T-helper 2 cell (primary cell): ENCODE results near the gene TIMM29.

Source experiments
- DNase-seq, 5 experiments: peaks; one replicate each; pipeline versions ENCODE4 v3.0.0 to v3.0.0-alpha.2; 2012 to 2022
- total RNA-seq, 2 donors: gene quantifications; one replicate each; lab custom pipeline; 2026; lab: John Stamatoyannopoulos, UW

The TIMM29 gene
- 21.8 to 22.1 reads per million in 2 donors for total RNA-seq

DNA sequence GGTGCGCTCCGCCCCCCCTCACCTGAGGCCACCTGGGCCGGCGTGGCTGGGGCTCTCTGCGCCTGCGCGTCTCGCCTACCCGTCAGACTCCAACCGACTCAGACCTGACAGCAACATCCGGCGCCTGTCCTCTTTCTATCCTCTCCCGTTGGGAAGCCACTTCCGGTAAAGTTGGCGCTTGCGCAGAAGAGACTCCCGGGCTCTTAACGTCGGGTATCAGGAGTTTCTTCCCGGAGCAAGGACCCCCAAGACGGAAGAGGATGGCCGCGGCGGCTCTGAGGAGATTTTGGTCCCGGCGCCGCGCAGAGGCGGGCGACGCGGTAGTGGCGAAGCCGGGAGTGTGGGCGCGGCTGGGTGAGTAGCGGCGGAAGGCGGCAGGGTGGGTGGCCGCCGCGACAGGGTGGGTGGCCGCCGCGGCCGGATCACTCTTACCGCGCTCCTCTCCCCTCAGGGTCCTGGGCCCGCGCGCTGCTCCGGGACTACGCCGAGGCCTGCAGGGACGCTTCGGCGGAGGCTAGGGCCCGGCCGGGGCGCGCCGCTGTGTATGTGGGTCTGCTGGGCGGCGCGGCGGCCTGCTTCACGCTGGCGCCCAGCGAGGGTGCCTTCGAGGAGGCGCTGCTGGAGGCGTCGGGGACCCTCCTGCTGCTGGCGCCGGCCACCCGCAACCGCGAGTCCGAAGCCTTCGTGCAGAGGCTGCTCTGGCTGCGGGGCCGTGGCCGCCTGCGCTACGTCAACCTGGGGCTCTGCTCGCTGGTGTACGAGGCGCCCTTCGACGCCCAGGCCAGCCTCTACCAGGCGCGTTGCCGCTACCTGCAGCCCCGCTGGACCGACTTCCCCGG lies at the start of gene TIMM29, which contains the start of gene YIPF2:
TIMM29 (plus strand) TSS at position 249 of the 839 bp plus-strand sequence; CDS start at position 261, 12 bp downstream.
YIPF2 (minus strand) TSS at position 77 of the 839 bp plus-strand sequence. CDS start 229 bp downstream, outside the sequence.
- peak; percentile 73 to 96 (median 90) for DNase-seq

DNA sequence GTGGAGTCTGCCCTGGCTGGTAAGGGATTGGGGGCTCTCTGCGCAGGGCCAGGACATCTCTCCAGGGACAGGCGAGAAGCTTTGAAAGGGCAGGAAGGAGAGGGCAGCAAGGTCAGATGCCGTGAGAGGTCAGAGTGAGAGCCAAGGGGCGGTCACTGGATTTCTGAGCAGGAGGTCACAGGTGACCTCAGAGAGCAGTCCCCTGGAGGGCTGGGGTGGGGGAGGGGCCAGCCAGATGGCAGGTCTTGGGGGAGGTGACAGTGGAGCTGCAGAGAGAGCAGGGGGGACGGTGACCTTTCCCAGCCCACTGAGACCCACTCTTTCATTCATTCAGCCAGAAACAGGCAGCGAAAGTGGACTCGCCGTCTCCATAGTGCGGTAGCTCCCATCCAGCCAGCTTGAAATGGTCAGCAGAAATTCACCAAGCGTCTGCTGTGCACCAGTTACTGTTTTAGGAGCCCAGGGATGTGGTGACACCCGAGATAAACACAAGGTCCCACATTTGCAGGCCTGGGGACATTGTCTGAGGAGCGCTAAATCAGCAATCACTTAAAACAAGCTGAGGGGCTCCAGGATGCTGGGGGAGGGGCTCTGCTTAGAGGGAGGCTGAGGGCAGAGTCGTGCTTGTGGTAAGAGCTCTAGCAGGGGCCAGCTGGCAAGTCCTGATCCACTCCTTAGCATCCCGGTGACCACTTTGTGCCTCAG lies 47.1 kb upstream of the TIMM29 start:
- DNase-seq: no peak

DNA sequence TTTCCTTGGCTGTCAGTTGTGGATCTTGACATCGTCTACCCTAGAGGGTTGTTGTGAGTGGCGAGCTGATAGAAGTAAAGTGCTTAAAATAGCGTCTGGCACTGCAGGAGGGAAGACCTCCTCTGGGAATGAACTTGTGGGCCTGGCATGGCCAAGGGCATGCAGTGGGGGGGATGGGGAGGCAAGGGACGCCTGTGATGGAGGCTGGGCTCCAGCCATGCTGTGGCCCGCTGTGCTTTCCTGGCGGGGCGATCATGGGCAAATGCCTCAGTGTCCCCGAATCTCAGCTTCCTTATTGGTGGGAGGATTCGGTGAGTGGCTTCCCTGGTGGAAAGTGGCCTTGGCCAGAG lies 46.5 kb upstream of the TIMM29 start:
- no peak for DNase-seq

DNA sequence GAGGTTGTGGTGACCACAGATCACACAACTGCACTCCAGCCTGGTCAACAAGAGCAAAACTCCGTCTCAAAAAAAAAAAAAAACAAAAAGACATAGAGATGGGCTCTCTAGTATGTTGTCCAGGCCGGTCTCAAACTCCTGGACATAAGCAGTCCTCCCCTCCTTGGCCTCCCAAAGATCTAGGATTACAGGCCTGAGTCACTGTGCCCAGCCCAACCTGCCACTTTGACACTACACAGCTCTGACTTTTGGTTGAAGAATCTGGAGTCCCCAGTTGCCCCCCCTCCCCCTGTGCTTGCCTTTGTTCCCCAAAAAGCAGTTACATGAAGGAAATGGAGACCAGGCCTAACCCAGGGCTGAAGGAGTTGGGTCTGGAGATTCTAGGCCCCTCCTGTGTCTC lies 44.3 kb upstream of the TIMM29 start:
- no peak for DNase-seq

DNA sequence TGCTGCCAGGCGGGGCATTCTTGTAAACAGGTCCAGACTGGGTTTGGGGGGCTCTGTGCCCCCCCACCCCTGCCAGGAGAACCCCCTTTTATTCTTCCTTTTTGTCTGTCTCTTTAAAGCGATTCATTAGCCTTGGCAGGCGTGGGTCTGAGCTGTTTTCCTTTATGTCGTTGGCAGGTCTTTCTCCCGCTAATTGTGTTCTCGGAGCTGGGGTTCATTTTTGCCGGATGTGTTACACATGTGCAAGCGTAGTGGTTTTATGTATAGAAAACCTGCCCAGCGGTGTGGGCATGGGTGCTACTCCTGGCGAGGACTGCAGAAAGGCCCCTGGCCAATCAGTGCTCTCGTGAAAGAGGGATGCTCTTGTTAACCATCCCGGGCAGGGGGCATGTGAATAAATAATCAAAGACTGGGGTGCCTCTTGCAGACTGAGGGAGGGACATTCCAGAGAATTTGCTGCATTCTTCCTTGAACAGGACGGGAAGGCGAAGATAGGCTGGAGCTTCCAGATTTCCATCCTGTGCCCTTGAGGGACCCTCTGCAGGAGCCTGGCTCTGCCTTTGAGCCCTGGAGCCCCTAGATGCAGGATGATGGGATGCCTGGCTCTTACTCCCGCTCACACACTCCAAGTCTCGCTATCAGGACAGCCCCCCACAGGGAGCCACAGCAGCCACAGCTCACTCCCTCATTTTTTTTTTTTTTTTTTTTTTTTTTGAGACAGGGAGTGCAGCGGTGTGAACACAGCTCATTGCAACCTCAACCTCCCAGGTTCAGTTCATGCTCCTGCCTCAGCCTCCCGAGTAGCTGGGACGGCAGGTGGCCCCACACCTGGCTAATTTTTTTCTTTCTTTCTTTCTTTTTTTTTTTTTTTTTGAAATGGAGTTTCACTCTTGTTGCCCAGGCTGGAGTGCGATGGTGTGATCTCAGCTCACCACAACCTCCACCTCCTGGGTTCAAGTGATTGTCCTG lies 43.1 kb upstream of the TIMM29 start:
- no peak for DNase-seq

DNA sequence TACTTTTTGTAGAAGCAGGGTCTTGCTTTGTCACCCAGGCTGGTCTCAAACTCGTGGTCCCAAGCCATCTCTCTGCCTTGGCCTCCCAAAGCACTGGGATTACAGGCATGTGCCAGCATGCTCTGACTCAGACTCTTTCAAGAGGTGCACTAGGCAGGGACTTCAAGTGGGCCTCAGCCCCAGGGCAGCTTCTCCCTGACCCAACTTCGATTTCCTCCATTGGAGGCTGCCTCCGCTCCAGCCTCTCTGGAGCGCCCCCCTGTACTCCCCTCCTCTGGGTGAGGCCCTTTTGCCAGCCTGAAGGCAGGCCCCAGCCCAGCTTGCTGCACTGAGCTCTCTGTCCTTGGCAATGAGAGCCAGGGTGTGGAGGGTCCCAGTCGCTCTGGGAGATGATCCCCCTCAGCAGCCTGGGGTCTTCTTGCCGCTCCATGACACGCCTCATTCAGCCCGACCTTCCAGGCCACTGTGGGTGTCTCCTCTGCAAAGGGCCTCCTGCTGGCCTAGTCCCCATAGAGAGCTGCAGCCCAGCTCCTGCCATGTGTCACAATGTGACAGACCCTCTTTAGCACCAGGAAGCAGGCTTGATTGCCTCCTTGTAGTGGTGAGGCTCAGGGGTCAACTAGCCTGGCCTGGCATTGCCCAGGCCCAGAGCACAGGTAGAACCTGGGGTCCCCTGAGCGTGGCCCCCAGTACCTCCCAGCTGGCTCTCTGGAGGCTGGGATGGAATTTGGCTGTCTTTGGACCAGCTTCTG lies 40.8 kb upstream of the TIMM29 start:
- no peak for DNase-seq

DNA sequence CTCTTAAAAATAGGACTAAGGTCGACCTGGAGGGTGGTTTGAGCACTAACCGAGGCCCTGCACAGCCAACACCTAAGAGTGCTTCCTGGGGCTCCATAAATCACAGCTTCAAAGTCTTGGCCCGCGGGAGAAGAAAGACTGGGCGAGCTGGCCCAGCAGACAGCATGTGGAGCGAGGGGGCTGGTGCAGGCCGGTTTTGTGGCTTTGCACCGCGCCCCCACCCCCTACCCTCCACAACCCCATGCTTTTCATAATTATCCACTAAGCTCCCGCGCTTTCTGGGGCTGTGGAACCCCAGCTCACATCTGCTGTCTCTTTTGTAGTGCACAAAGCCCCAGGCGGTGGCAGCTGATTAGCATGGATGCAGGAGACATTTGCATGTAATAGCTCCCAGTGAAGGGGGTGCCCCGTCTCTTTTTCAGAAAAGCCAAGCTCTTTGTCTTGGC lies 40.2 kb upstream of the TIMM29 start:
- DNase-seq: no peak

DNA sequence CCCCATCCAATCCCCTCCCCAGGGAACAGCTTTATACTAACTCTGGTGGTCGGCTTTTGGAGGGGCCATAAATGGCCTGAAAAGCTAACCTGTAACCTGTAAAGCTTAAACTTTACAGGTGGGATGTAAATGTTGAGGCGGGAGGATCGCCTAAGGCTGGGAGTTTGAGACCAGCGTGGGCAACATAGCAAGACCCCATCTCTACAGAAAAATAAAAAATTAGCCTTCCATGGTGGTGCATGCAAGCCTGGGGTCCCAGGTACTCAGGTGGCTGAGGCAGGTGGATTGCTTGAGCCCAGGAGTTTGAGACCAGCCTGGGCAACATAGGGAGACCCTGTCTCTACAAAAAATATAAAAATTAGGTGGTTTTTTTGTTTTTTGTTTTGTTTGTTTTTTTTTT lies 38.7 kb upstream of the TIMM29 start:
- DNase-seq: no peak

DNA sequence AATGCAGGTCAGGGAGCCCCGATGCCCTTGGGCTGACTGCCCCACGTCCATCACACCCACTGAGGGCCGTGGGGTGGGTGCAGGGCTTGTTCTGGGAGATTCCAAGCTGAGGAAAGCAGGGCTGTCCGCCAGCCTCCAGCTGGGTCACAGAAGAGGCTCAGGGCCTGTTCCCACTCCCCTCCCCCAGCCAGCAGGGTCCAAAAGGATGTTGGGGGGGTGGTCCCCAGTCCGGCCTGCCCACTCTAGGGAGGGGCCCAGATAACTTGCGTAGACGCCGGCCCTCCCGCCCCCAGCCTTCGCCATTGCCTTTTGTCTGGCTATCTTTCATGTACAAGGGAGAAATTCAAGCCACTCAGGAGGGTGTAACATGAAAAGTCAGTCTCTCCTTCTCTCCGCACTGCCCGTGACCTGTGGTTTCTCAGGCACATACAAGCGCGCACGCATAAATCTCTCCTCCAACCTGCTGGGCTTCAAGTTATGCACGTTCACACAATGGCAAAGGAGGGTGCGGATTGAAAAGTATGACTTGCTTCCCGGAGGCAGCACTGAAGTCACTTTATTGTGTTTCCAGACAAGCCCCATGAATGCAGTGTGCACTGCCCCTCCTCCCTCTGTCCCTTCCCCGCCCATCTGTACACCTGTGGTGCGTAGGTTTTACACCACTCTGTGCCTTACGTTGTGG lies 37.1 kb upstream of the TIMM29 start:
- DNase-seq: no peak

DNA sequence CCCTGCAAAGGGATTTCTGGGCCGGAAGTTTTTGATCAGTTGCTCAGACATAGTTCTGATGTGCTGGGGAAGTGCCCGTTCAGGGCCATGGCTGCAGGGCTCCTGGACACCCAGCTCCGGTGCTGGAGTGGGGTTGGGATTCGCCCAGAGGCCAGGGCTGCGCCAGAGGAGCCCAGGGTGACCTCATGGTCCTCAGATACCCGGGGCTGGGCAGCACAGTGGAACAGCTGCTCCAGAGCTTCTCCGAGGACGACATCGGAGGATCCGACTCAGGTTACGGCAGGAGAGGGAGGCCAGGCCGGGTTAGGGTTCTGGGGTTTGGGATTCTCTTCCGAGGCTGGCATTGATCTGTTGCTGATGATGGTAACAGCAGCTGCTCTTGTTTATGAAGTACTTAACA lies 36.4 kb upstream of the TIMM29 start:
- no peak for DNase-seq

DNA sequence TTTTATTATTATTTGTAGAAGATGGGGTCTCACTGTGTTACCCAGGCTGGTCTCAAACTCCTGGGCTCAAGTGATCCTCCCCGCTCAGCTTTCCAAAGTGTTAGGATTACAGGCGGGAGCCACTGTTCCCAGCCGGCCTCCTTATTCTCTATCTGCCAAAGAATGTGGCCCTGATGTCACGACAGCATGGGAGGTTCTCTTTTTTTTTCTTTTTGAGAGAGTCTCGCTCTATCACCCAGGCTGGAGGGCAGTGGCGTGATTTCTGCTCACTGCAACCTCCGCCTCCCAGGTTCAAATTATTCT lies 33.7 kb upstream of the TIMM29 start:
- DNase-seq: no peak

DNA sequence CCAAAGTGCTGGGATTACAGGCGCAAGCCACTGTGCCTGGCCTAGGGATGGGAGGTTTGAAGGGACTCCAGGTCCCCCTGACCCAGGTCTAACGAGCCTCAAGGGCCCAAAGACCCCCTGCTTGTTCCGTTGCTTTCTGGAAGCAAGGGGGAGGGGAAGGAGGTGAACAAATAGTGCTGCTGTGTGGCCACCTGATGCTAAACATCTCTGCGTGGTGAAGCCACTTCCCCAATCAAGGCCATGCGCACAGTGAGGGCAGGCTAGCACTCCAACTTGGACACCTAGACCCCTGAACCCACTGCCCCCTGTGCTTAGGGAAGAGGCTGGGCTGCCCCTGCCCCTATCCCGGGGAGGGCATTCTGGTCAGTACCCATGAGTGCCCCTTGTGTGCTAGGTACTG lies 33.2 kb upstream of the TIMM29 start:
- DNase-seq: no peak

DNA sequence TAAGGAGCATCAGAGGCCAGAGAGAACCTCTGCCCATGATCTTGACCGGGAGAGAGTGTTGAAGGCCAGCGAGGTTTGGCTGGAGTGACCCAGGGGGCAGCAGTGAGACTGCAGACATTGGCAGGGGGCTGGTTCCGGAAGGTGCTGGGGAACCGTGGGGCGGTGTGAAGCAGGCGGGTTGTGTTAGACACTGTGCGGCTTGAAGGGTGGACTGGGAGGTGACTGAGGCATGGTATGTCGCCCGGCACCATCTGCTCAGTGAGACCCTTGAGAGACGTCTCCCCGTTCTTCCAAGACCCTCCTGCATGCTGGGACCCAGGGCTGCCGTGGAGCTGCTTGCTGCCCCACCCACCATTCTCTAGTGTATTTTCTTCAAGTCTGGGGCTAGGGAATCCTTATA lies 32.7 kb upstream of the TIMM29 start:
- no peak for DNase-seq

DNA sequence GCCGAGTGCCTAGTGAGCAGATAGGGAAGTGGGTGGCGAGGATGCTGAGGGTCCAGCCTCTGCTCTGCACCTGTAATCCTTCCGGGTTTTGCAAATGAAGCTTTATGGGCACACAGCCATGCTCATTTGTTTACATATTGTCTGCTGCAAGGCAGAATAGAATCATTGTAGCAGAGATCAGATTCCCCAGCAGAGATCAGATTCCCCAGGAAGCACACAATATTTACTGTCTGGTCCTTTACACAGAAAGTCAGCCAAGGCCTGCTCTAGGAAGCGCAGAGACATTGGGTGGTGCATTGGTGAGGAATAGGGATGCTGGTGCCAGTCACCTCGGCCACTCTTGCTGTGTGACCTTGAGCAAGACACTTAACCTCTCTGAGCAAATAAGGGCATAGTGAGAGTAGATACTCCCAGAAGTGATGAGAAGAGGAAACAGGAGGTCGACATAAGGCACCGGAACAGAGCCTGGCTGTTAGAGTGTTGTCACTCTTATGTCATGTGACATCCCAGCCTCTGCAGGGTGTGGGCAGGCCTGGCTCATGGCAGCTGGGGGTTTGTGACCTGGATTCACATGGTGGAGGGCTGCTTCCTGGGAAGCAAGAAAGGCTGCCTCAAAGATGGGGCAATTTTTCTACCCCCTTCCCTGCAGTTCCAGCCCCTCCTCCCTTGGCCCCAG lies 31.6 kb upstream of the TIMM29 start:
- DNase-seq: peak in 1 of 5 experiments; percentile 48

DNA sequence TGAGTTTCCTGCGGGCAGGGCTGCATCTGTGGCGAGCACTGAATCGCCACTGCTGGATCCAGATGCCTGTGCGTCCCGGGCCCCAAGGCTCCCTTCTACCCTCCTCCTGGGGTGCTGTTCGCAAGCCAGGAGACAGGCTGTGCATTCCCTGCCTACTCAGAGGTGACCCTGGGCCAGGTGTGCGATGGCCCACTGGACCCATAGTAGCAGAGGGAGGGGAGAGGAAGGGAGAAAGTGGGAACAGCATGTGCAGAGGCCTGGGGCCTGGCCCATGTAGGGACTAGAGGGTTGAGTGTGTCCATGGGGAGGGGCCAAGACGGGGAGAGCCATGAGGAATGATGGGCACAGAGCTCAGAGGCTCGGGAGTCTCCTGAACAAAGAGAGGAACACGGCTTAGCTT lies 30.0 kb upstream of the TIMM29 start:
- DNase-seq: no peak

DNA sequence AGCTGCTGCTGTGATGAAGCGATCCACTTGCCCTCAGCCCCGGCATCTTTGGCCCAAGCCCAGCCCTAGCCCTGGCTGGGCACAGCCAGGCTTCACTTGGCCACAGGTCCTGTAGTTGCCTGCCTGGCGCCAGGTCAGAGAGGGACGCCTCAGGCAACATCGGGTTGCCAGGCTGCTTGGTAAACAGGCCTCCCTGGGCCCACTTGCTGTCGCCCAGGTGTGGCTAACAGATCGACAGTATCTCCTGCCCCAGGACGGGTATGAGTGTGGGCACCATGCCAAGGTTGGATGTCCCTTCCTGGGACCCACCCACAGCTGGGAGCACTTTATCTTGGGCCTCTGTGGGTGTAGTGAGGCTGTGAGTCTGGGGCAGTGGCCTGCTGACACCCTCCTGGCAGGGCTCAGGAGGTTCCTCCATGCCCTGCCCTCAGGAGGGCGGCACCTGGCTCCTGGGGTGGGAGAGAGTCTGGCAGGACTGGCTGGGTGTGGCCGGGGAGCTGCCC lies 29.4 kb upstream of the TIMM29 start:
- no peak for DNase-seq

DNA sequence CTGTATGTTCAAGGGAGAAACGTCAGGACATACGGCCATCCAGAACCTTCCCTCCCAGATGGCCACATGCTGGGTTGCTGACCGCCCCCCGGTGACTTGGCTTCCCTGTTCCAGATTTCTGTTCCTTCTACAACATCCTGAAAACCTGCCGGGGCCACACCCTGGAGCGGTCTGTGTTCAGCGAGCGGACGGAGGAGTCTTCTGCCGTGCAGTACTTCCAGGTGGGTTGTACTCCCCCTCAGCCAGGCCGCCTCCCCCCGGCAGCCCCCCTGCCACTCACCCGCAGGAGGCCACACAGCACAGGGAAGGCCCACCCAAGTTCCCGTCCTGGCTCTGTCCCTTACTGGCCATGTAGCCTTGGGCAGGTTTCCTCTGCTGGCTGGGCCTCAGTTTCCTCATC lies 20.7 kb upstream of the TIMM29 start:
- DNase-seq: no peak

DNA sequence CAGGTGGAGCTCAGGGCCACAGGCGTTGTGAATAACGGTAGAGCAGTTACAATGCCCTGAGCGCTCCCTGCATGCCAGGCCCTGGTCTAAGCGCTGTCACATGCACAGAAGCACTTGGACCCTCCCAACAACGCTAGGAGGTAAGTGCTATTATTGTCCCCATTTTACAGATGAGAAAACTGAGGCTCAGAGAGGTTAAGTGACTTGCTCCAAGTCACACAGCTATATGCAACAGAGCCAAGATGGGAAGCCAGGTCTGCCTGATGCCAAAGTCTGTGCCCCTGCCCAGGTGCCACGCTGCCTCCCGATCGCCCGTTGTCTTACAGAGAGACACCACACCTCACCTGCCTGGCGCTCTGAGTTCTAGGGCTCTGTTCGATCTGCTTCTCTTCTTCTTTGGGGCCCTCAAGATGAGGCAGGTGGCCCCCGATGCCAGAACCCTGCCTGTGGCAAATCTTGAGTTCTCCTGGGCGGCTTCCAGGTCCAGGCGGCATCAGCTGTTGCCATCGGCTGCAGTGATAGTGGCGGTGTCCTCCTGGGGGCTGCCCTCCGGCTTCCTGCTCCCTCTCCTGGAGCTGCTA lies 20.1 kb upstream of the TIMM29 start:
- no peak for DNase-seq

DNA sequence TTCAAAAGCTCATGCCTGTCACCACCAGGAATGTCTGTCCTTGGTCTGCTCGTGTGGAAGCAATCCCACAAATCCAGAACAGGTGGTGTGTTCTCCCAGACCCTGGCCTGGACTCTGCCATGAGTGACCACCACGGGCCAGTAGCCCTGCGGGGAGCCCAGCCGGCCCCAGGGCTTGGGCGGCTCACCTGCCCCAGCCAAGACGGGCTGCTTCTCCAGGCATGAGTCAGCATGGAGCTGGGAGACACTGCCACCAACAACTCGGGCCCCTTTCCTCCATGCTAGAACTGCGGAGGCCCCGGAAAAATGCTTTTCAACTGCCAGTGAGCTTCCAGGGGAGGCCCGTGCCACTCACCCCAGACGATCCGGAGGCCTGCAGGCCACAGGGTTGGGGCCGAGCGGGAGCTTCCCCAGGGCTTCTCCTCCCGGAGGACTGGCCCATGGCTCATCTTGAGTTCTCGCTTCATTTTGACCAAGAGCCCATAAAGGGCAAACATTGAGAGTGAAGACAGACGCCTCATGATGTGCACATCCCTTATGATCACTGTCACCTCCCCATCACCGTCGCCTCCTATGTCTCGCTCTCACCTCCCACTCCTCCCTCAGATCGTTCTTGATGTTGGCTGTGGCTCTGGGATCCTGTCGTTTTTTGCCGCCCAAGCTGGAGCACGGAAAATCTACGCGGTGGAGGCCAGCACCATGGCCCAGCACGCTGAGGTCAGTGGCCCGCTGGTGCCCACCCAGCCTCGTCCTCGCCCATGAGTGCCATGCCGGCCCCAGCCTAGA lies 16.8 kb upstream of the TIMM29 start:
- DNase-seq: no peak

DNA sequence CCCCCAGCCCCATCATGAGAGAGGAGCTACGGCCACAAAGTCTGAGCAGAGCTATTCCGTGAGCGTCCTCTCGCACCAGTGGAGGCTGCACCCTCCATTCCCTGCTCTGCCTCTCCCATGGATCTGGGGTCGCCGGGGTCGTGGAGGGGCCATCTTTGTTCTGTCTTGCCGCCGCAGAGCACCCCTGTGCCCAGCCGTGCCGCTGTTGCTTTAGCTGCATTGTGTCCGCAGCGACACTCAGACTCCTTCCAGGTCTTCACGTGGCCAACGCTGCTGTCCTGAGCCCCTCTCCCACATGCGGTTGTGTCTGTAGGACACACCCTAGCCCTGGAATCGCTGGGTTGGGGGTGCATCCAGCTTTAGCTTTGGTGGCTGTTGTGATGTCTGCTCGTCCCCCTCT lies 16.0 kb upstream of the TIMM29 start:
- no peak for DNase-seq
